AG10803 (cell line): Measurements from ENCODE around the gene CCNJL.

Experiments used
- DNase-seq: peaks from one replicate; pipeline ENCODE4 v3.0.0; 2010; ENCODE audit warnings: low read depth
- H3K4me3 ChIP-seq: 2 replicates; pipeline ENCODE4 v1.5.1; 2011; ENCODE audit warnings: mild to moderate bottlenecking, low read length, control low read depth
- TF ChIP-seq, protein P1 (sequence below): conservative IDR thresholded peaks from 2 replicates; pipeline ENCODE4 v1.5.1; 2011; ENCODE audit warnings: mild to moderate bottlenecking, low read length, control low read depth, inconsistent platforms

The CCNJL gene

DNA sequence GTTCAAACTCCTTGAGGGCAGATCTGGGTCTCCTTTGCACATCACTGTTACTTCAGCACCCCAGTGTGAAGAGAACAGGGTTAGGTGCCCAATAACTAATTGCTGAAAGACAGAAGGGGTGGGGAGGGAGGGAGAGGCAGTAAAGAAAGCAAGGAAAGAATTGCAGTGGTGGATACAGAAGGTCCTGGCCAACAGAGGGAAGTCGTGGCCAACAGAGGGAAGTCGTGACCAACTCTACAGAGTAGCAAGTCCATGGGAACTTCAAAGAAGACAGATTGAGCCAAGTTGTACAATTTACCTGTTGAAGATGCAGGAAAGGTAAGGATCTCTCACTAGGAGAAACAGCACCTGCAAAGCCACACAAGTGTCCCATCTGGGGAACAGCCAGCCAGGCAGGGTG, 27.0 kb downstream of the CCNJL start:
- H3K4me3 ChIP-seq, result no peak overlapping the region
- no peak for DNase-seq
- TF ChIP-seq, protein P1, sequence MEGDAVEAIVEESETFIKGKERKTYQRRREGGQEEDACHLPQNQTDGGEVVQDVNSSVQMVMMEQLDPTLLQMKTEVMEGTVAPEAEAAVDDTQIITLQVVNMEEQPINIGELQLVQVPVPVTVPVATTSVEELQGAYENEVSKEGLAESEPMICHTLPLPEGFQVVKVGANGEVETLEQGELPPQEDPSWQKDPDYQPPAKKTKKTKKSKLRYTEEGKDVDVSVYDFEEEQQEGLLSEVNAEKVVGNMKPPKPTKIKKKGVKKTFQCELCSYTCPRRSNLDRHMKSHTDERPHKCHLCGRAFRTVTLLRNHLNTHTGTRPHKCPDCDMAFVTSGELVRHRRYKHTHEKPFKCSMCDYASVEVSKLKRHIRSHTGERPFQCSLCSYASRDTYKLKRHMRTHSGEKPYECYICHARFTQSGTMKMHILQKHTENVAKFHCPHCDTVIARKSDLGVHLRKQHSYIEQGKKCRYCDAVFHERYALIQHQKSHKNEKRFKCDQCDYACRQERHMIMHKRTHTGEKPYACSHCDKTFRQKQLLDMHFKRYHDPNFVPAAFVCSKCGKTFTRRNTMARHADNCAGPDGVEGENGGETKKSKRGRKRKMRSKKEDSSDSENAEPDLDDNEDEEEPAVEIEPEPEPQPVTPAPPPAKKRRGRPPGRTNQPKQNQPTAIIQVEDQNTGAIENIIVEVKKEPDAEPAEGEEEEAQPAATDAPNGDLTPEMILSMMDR, result no peak

- H3K4me3 ChIP-seq, result no peak overlapping the region
- DNase-seq, result no peak
- TF ChIP-seq, protein P1, result no peak
Observed at GRCh38 chr5:160284291-160284873, 28.0 kb downstream of the CCNJL start.

GRCh38 chr5:160281275-160281674, 31.1 kb downstream of the CCNJL start:
- DNase-seq, result no peak
- H3K4me3 ChIP-seq, result no peak overlapping the region
- TF ChIP-seq, protein P1, result no peak

- H3K4me3 ChIP-seq, result no peak overlapping the region
- no peak for DNase-seq
- TF ChIP-seq, protein P1, result no peak
Observed at GRCh38 chr5:160280384-160281095, 31.8 kb downstream of the CCNJL start.

GRCh38 chr5:160278343-160278742, 34.0 kb downstream of the CCNJL start:
- no peak for DNase-seq

DNA sequence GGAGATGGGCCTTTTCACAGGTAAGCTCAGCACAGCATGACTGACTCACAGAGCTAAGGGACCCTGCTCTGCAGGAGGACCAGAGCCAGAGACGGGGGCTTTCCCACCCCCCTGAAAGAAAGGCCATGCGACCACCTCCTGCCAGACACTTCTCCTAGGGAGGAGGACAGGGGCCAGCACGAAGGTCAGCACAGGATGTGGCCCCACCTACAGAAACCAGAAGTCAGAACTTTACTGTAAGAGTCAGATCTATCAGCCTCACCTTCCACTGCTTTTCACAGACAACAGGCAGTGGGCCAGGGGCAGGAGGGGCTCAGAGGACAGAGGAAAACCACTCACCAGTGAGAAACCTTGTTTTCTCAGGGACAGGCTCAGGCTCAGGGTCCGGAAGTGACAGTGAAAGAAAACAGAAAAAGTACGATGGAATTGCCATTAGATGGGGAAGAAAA, 37.9 kb downstream of the CCNJL start:
- TF ChIP-seq, protein P1, result no peak
- no peak overlapping the region for H3K4me3 ChIP-seq
- no peak for DNase-seq

More at GRCh38 chr5:160278343-160278742, 34.0 kb downstream of the CCNJL start:
- no peak overlapping the region for H3K4me3 ChIP-seq
- TF ChIP-seq, protein P1, result no peak

GRCh38 chr5:160272889-160273288, 39.5 kb downstream of the CCNJL start:
- no peak for DNase-seq
- TF ChIP-seq, protein P1, result no peak
- H3K4me3 ChIP-seq, result no peak overlapping the region
